Ovary (tissue), 10 donors: ENCODE measurements around the gene PPIL4. TPM values are rescaled to one million over a fixed set of nuclear protein-coding genes. Genes with fewer than 3 reads are reported as not detected.

Experiments
- DNase-seq, 5 donors: peaks; one replicate each; pipeline ENCODE4 v3.0.0-alpha.2; 2019 to 2020
- H3K27ac ChIP-seq, 2 donors: fragments of 200-600 bp; one replicate each; pipeline versions ENCODE4 v1.5.1 to v1.8.0; 2019 to 2022
- H3K27me3 ChIP-seq: fragments of 200-600 bp; one replicate; pipeline ENCODE4 v1.8.0; 2022
- H3K36me3 ChIP-seq: fragments of 200-600 bp; sonication (generic); one replicate; pipeline ENCODE4 v1.5.1; 2019
- H3K4me1 ChIP-seq: one replicate; pipeline ENCODE4 v1.8.1; 2013; ENCODE audit warnings: mild to moderate bottlenecking, moderate library complexity; ENCODE audit not compliant: insufficient read depth
- H3K4me3 ChIP-seq: fragments of 200-600 bp; sonication (generic); one replicate; pipeline ENCODE4 v1.5.1; 2017
- H3K9me3 ChIP-seq, 2 donors: fragments of 200-600 bp in 1 of 2; sonication (generic) in 1 of 2; one replicate each; pipeline versions ENCODE4 v1.5.1 to v1.8.1; 2013 to 2019; ENCODE audit warnings: mild to moderate bottlenecking in 1 of 2, moderate library complexity in 1 of 2
- EP300 ChIP-seq: sonication (generic); formaldehyde crosslinking; IDR thresholded peaks from one replicate; pipeline ENCODE4 v1.6.1; 2017; ENCODE audit warnings: antibody characterized with exemption
- POLR2A ChIP-seq: fragments of 450-650 bp; IDR thresholded peaks from one replicate; pipeline ENCODE4 v1.6.1; 2017; ENCODE audit warnings: antibody characterized with exemption, mild to moderate bottlenecking, moderate library complexity
- WGBS, 3 donors: extraction: QIAGEN DNeasy Blood & Tissue Kit in 1 of 3; methylation state at CpG; one replicate each; pipeline versions ENCODE4 v1.1.5 to v1.1.7; 2013 to 2017; 5-methylcytosine and 5-hydroxymethylcytosine counted together
- intact Hi-C, 4 donors: fragments of 100-400 bp; cut with DNase I; formaldehyde crosslinking; loops; one replicate each; pipeline versions ENCODE4 v1.11.0 to v1.15.1; 2022 to 2023
- long read RNA-seq, 3 donors: library from polyadenylated mRNA in 2 of 3; unstranded in 2 of 3; transcript quantifications; one replicate each; pipeline ENCODE4 v2.0.0 and lab custom pipeline, GENCODE V29; 2021 to 2026
- polyA plus RNA-seq, 2 donors: library from polyadenylated mRNA; stranded (reverse); fragments of 200-250 nt in 1 of 2; fragments of 350-450 nt in 1 of 2; fragmentation: Illumina TruSeq in 1 of 2; extraction: RNeasy Lipid Tissue Mini Kit (QIAGEN cat#74804) in 1 of 2; gene quantifications; one replicate each; pipeline ENCODE4 v1.2.3, GENCODE V29; 2013 to 2014
- total RNA-seq, 7 donors: library from RNA; depleted of rRNA in 2 of 7; stranded (reverse); fragments of >200 nt in 2 of 7; fragmentation: NEBNext Ultra II Directional in 3 of 7; extraction: Animal tissue kit (Norgen Biotek cat#: 25700) in 3 of 7; gene quantifications; one replicate each; pipeline versions ENCODE4 v1.1.0 to v1.2.4, GENCODE V29; 2016 to 2023
- TF ChIP-seq, protein P1 (sequence below), 3 donors: fragments of 450-650 bp in 2 of 3; fragments of 200-600 bp in 1 of 3; IDR thresholded peaks; one replicate each; pipeline versions ENCODE4 v1.5.1 to v1.8.0; 2016 to 2022; ENCODE audit warnings: antibody characterized with exemption in 3 of 3, mild to moderate bottlenecking in 1 of 3
- donor health status: DM: no; HTN: no; CAD: no; lungs with moderate emphysema.
- donor health status: DM: no; HTN: no; CAD: no.
- donor health status: Bipolar disorder and iron deficiency.
- donor health status: DM: yes; HTN: yes; CAD: no.
- donor health status: DM: no; HTN: no; CAD: no.
- donor health status: DM: yes; HTN: yes; CAD: no.

PPIL4 gene, protein sequence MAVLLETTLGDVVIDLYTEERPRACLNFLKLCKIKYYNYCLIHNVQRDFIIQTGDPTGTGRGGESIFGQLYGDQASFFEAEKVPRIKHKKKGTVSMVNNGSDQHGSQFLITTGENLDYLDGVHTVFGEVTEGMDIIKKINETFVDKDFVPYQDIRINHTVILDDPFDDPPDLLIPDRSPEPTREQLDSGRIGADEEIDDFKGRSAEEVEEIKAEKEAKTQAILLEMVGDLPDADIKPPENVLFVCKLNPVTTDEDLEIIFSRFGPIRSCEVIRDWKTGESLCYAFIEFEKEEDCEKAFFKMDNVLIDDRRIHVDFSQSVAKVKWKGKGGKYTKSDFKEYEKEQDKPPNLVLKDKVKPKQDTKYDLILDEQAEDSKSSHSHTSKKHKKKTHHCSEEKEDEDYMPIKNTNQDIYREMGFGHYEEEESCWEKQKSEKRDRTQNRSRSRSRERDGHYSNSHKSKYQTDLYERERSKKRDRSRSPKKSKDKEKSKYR
- total RNA-seq (10 to 100 TPM; 35.1 to 50.6 (median 39.5) TPM), polyA plus RNA-seq (10 to 100 TPM; 29.4 to 32.5 TPM)
- long read RNA-seq, donor 1, transcript PPIL4-201 (13 exons, 2,232 nt): major isoform, 88 of 141 reads
- long read RNA-seq, donor 1, partial matches to known transcripts: 36 of 141 reads
- long read RNA-seq, donor 1, other reads (novel, unspliced or antisense): 17 of 141 reads
- long read RNA-seq, donor 2, transcript PPIL4-201 (13 exons, 2,232 nt): major isoform, 18 of 30 reads
- long read RNA-seq, donor 2, partial matches to known transcripts: 12 of 30 reads
- long read RNA-seq, donor 2, other reads (novel, unspliced or antisense): 0 of 30 reads
- long read RNA-seq, donor 3, transcript PPIL4-201 (13 exons, 2,232 nt): major isoform, 55 of 64 reads
- long read RNA-seq, donor 3, partial matches to known transcripts: 0 of 64 reads
- long read RNA-seq, donor 3, other reads (novel, unspliced or antisense): 8 of 64 reads

- H3K4me1 ChIP-seq: peaks cover 9% of the 10 kb centered on the region
- WGBS, 3 donors: 0% methylated on average over 63 to 71 of the region's 71 CpGs
- H3K27ac ChIP-seq: peak within 1 kb of the TSS; percentile 48 to 93
- TF ChIP-seq EP300: peak; percentile 87
- TF ChIP-seq, protein P1, sequence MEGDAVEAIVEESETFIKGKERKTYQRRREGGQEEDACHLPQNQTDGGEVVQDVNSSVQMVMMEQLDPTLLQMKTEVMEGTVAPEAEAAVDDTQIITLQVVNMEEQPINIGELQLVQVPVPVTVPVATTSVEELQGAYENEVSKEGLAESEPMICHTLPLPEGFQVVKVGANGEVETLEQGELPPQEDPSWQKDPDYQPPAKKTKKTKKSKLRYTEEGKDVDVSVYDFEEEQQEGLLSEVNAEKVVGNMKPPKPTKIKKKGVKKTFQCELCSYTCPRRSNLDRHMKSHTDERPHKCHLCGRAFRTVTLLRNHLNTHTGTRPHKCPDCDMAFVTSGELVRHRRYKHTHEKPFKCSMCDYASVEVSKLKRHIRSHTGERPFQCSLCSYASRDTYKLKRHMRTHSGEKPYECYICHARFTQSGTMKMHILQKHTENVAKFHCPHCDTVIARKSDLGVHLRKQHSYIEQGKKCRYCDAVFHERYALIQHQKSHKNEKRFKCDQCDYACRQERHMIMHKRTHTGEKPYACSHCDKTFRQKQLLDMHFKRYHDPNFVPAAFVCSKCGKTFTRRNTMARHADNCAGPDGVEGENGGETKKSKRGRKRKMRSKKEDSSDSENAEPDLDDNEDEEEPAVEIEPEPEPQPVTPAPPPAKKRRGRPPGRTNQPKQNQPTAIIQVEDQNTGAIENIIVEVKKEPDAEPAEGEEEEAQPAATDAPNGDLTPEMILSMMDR (IDR thresholded peaks at IDR 0.05): peak; percentile 75 to 82 (median 76)
- peak; percentile 94 for TF ChIP-seq POLR2A
- DNase-seq: peak; percentile 95 to 99 (median 97)
- peak within 1 kb of the TSS; percentile 97 for H3K4me3 ChIP-seq
- no peaks in the 10 kb centered on the region for H3K27me3 ChIP-seq
- H3K9me3 ChIP-seq: no peaks in the 10 kb centered on the region
- intact Hi-C loops: loop anchor here in 1 of 4 donors (10.0 kb wide), 1 partner anchor 379 kb away; the partner anchor contains the start of gene RAET1G
- no peaks in the 10 kb centered on the region for H3K36me3 ChIP-seq
Observed at GRCh38 chr6:149545754-149546471, at the start of gene PPIL4. Gene PPIL4, minus strand, starts transcription at chr6:149546043. Its CDS starts 38 bp downstream, at chr6:149546005.

GRCh38 chr6:149593408-149593807 lies 47.6 kb upstream of the PPIL4 start:
- no peaks in the 10 kb centered on the region for H3K27me3 ChIP-seq
- H3K4me3 ChIP-seq: no peak overlapping the region
- no peaks in the 10 kb centered on the region for H3K36me3 ChIP-seq
- 98 to 100% (median 100%) methylated on average over 1 of the region's 1 CpG for WGBS, 3 donors
- H3K9me3 ChIP-seq: no peaks in the 10 kb centered on the region
- intact Hi-C loops: no loop called here
- H3K4me1 ChIP-seq: no peaks in the 10 kb centered on the region
- DNase-seq: no peak
- H3K27ac ChIP-seq: no peak overlapping the region
- TF ChIP-seq POLR2A (no peak), EP300 (no peak)
- TF ChIP-seq, protein P1 (IDR thresholded peaks at IDR 0.05): no peak

DNA sequence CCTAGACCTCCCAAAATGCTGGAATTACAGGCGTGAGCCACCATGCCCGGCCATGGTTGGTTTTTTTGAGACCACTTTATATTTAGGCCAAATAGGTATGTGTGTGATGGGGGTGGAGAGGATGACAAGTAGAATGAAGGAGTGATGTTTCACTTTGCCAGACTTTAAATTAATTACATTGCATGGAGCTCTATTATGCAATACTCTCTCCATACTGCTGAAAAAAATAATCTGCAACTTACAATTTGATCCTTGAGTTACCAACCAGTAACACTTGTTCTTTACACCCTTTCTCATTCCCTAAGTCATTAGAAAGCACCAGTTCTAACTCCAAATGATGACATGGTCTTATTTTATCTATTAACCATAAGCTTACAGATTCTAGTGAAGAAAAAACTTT lies 47.1 kb upstream of the PPIL4 start:
- H3K4me1 ChIP-seq: no peaks in the 10 kb centered on the region
- H3K4me3 ChIP-seq: no peak overlapping the region
- no peak for DNase-seq
- no peaks in the 10 kb centered on the region for H3K9me3 ChIP-seq
- H3K27me3 ChIP-seq: no peaks in the 10 kb centered on the region
- 94 to 97% (median 95%) methylated on average over 2 of the region's 2 CpGs for WGBS, 3 donors
- no peak overlapping the region for H3K27ac ChIP-seq
- intact Hi-C loops: no loop called here
- H3K36me3 ChIP-seq: no peaks in the 10 kb centered on the region
- TF ChIP-seq EP300 (no peak), POLR2A (no peak)
- TF ChIP-seq, protein P1 (IDR thresholded peaks at IDR 0.05): no peak

- no peak overlapping the region for H3K4me3 ChIP-seq
- no peaks in the 10 kb centered on the region for H3K9me3 ChIP-seq
- no peaks in the 10 kb centered on the region for H3K4me1 ChIP-seq
- H3K36me3 ChIP-seq: no peaks in the 10 kb centered on the region
- TF ChIP-seq EP300 (no peak), POLR2A (no peak)
- TF ChIP-seq, protein P1 (IDR thresholded peaks at IDR 0.05): no peak
- 97 to 99% (median 98%) methylated on average over 2 of the region's 2 CpGs for WGBS, 3 donors
- no peak overlapping the region for H3K27ac ChIP-seq
- no peak for DNase-seq
- intact Hi-C loops: no loop called here
- no peaks in the 10 kb centered on the region for H3K27me3 ChIP-seq
Observed at GRCh38 chr6:149586149-149586548, 40.3 kb upstream of the PPIL4 start.
